Right atrium auricular region (tissue), 2 donors: ENCODE results near the gene TMEM154. TPM values are rescaled to one million over a fixed set of nuclear protein-coding genes. Genes with fewer than 3 reads are reported as not detected.

Experiments used
- DNase-seq: peaks from one replicate; pipeline ENCODE4 v3.0.0-alpha.2; 2019; ENCODE audit warnings: low spot score
- H3K27ac ChIP-seq, 2 donors: fragments of 200-600 bp; sonication (generic); 1 replicate in 1 of 2; 2 replicates in 1 of 2; pipeline ENCODE4 v1.5.1; 2016 to 2019
- H3K27me3 ChIP-seq, 2 donors: fragments of 200-600 bp; sonication (generic); one replicate each; pipeline versions ENCODE4 v1.5.1 to v1.6.0; 2017 to 2019
- H3K36me3 ChIP-seq: fragments of 200-600 bp; sonication (generic); one replicate; pipeline ENCODE4 v1.5.1; 2016
- H3K4me1 ChIP-seq, 2 donors: fragments of 200-600 bp; sonication (generic); one replicate each; pipeline versions ENCODE4 v1.5.1 to v1.6.0; 2017 to 2019
- H3K4me3 ChIP-seq, 2 donors: fragments of 200-600 bp; sonication (generic); 1 replicate in 1 of 2; 2 replicates in 1 of 2; pipeline ENCODE4 v1.5.1; 2017 to 2019; ENCODE audit warnings: mild to moderate bottlenecking in 1 of 2, moderate library complexity in 1 of 2
- H3K9me3 ChIP-seq, 2 donors: fragments of 200-600 bp; sonication (generic); one replicate each; pipeline ENCODE4 v1.5.1; 2019
- CTCF ChIP-seq, 2 donors: fragments of 200-600 bp; sonication (generic); IDR thresholded peaks; one replicate each; pipeline ENCODE4 v1.5.1; 2019; ENCODE audit warnings: antibody characterized with exemption in 2 of 2
- total RNA-seq, 2 donors: library from RNA; depleted of rRNA; stranded (reverse); fragments of >200 nt; gene quantifications; one replicate each; pipeline ENCODE4 v1.1.0, GENCODE V29; 2016

TMEM154 gene
- total RNA-seq, 2 donors from 2014 or later, result 1.4 to 2.0 TPM

- H3K27me3 ChIP-seq, result no peaks in the 10 kb centered on the region
- H3K27ac ChIP-seq, result no peak overlapping the region
- no peaks in the 10 kb centered on the region for H3K9me3 ChIP-seq
- no peak for DNase-seq
- no peaks in the 10 kb centered on the region for H3K36me3 ChIP-seq
- no peak for TF ChIP-seq CTCF (IDR thresholded peaks at IDR 0.05)
- H3K4me1 ChIP-seq, result peaks cover 0 to 13% of the 10 kb centered on the region in 2 donors
- no peak overlapping the region for H3K4me3 ChIP-seq
These were observed 14.1 kb upstream of the TMEM154 start for GRCh38 chr4:152693871-152694270.

GRCh38 chr4:152691761-152692160 is 12.0 kb upstream of the TMEM154 start:
- no peaks in the 10 kb centered on the region for H3K9me3 ChIP-seq
- peak overlapping the region; percentile 69 to 89 for H3K27ac ChIP-seq

GRCh38 chr4:152690706-152691651 is 11.2 kb upstream of the TMEM154 start:
- Histone ChIP-seq H3K27me3 (no peaks in the 10 kb centered on the region), H3K4me1 (peaks cover 0 to 23% of the 10 kb centered on the region in 2 donors), H3K9me3 (no peaks in the 10 kb centered on the region), H3K27ac (peak overlapping the region; percentile 69 to 89), H3K36me3 (no peaks in the 10 kb centered on the region), H3K4me3 (no peak overlapping the region)
- no peak for TF ChIP-seq CTCF (IDR thresholded peaks at IDR 0.05)
- no peak for DNase-seq

More at GRCh38 chr4:152691761-152692160, 12.0 kb upstream of the TMEM154 start:
- no peak overlapping the region for H3K4me3 ChIP-seq
- no peaks in the 10 kb centered on the region for H3K27me3 ChIP-seq
- H3K4me1 ChIP-seq, result peaks cover 0 to 23% of the 10 kb centered on the region in 2 donors
- no peaks in the 10 kb centered on the region for H3K36me3 ChIP-seq
- no peak for TF ChIP-seq CTCF (IDR thresholded peaks at IDR 0.05)
- DNase-seq, result no peak

- Histone ChIP-seq H3K4me3 (no peak overlapping the region), H3K36me3 (no peaks in the 10 kb centered on the region), H3K27ac (peak overlapping the region; percentile 69 to 89), H3K4me1 (peaks cover 0 to 23% of the 10 kb centered on the region in 2 donors), H3K27me3 (no peaks in the 10 kb centered on the region), H3K9me3 (no peaks in the 10 kb centered on the region)
- TF ChIP-seq CTCF (IDR thresholded peaks at IDR 0.05), result no peak
- no peak for DNase-seq
These were observed 10.1 kb upstream of the TMEM154 start for GRCh38 chr4:152689615-152690501.

- no peak for DNase-seq
- no peak for TF ChIP-seq CTCF (IDR thresholded peaks at IDR 0.05)
- Histone ChIP-seq H3K27ac (no peak overlapping the region), H3K4me1 (peaks cover 0 to 23% of the 10 kb centered on the region in 2 donors), H3K27me3 (no peaks in the 10 kb centered on the region), H3K36me3 (no peaks in the 10 kb centered on the region), H3K4me3 (no peak overlapping the region), H3K9me3 (no peaks in the 10 kb centered on the region)
These were observed 8.3 kb upstream of the TMEM154 start for GRCh38 chr4:152687974-152688599.
